T-helper 17 cell (primary cell): ENCODE data around the gene SLC25A26. TPM values are rescaled to one million over a fixed set of nuclear protein-coding genes. Genes with fewer than 3 reads are reported as not detected.

Experiments
- ATAC-seq: fragments of 150-1000 bp; cut with Tn5 transposase; 2 replicates; pipeline ENCODE4 v1.10.0; 2021; ENCODE audit warnings: mild to moderate bottlenecking, moderate library complexity
- DNase-seq, 3 donors: peaks; one replicate each; pipeline versions ENCODE4 v3.0.0 to v3.0.0-alpha.2; 2020 to 2021
- H3K9me3 ChIP-seq: one replicate; pipeline ENCODE4 v1.7.0; 2013; ENCODE audit warnings: low read length, mild to moderate bottlenecking; ENCODE audit not compliant: control insufficient read depth, poor library complexity, severe bottlenecking
- H3K27ac Mint-ChIP-seq: one replicate; pipeline ENCODE4 v1.8.0; 2022; ENCODE audit warnings: mild to moderate bottlenecking, moderate library complexity, mixed read lengths
- H3K27me3 Mint-ChIP-seq: one replicate; pipeline ENCODE4 v1.8.0; 2022; ENCODE audit warnings: mixed read lengths
- H3K36me3 Mint-ChIP-seq: one replicate; pipeline ENCODE4 v1.8.0; 2022; ENCODE audit warnings: low read depth, mixed read lengths
- H3K4me1 Mint-ChIP-seq: one replicate; pipeline ENCODE4 v1.8.0; 2022; ENCODE audit warnings: mild to moderate bottlenecking, mixed read lengths
- H3K4me3 Mint-ChIP-seq: one replicate; pipeline ENCODE4 v1.8.0; 2022; ENCODE audit warnings: mild to moderate bottlenecking, moderate library complexity, mixed read lengths
- total RNA-seq, 4 donors: library from RNA in 2 of 4; stranded (reverse) in 2 of 4; gene quantifications; one replicate each; pipeline ENCODE4 v1.2.3 and lab custom pipeline; 2022 to 2026

SLC25A26 gene, protein sequence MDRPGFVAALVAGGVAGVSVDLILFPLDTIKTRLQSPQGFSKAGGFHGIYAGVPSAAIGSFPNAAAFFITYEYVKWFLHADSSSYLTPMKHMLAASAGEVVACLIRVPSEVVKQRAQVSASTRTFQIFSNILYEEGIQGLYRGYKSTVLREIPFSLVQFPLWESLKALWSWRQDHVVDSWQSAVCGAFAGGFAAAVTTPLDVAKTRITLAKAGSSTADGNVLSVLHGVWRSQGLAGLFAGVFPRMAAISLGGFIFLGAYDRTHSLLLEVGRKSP
- total RNA-seq (10 to 100 TPM; 20.7 to 21.6 TPM), total RNA-seq (lab: John Stamatoyannopoulos, UW) (30.7 to 36.6 reads per million in 2 donors)

- peaks cover 5% of the 10 kb centered on the region for H3K36me3 Mint-ChIP-seq
- ATAC-seq: peak; percentile 99
- peak within 1 kb of the TSS; percentile 97 for H3K4me3 Mint-ChIP-seq
- peak within 1 kb of the TSS; percentile 94 for H3K27ac Mint-ChIP-seq
- H3K27me3 Mint-ChIP-seq: no peaks in the 10 kb centered on the region
- peak; percentile 92 to 96 (median 95) for DNase-seq
- H3K9me3 ChIP-seq: no peaks in the 10 kb centered on the region
- H3K4me1 Mint-ChIP-seq: peaks cover 33% of the 10 kb centered on the region
Observed at GRCh38 chr3:66220602-66221377, at the start of gene SLC25A26. SLC25A26 (plus strand) TSS chr3:66221001; CDS start chr3:66221095, 94 bp downstream.

DNA sequence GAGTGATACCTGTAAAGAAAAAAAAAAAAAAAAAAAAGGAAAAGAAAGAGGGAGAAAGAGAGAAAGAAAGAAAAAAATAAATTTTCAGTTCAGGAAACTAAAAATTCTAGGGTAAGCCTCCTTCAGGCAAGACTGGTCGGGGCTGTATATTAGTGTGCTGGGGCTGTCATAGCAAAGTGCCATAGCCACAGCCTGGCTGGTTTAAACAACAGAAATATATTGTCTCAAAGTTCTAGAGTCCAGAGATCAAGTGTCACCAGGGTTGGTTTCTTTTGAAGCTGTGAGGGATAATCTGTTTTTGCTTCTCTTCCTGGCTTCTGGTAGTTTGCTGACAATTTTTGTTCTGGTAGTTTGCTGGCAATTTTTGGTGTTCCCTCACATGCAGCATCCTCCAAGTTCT is 48.4 kb upstream of the SLC25A26 start:
- H3K4me1 Mint-ChIP-seq: no peaks in the 10 kb centered on the region
- H3K9me3 ChIP-seq: no peaks in the 10 kb centered on the region
- H3K27me3 Mint-ChIP-seq: peaks cover 29% of the 10 kb centered on the region
- DNase-seq (no peak), ATAC-seq (no peak)
- H3K27ac Mint-ChIP-seq: no peak overlapping the region
- no peaks in the 10 kb centered on the region for H3K36me3 Mint-ChIP-seq
- H3K4me3 Mint-ChIP-seq: no peak overlapping the region

GRCh38 chr3:66177026-66177425 is 43.8 kb upstream of the SLC25A26 start:
- Mint-ChIP-seq H3K27me3 (peaks cover 19% of the 10 kb centered on the region), H3K36me3 (no peaks in the 10 kb centered on the region), H3K4me3 (no peak overlapping the region), H3K4me1 (no peaks in the 10 kb centered on the region), H3K27ac (no peak overlapping the region)
- no peaks in the 10 kb centered on the region for H3K9me3 ChIP-seq
- no peak for DNase-seq
- no peak for ATAC-seq

DNA sequence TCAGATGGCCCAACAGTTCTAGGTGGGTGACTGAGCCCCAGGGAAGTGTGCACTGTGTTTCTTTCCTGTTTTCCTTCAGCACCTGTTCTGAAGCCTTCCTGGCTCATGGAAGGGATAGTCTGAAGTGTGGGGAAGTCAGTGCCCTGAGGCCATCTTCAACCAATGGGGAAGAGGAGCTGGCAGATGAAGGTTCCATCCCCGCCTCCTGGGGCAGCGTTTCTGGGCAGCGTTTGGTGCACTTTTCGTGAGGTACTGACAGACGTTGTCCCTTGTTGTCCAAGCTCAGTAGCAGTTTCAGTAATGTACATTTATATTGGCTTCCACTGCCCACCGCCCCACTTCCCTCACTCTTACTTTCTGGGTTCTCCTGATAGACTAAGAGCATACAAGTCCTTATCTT is 42.6 kb upstream of the SLC25A26 start:
- H3K36me3 Mint-ChIP-seq: no peaks in the 10 kb centered on the region
- peaks cover 14% of the 10 kb centered on the region for H3K27me3 Mint-ChIP-seq
- ATAC-seq: no peak
- no peak overlapping the region for H3K4me3 Mint-ChIP-seq
- H3K9me3 ChIP-seq: no peaks in the 10 kb centered on the region
- no peaks in the 10 kb centered on the region for H3K4me1 Mint-ChIP-seq
- no peak overlapping the region for H3K27ac Mint-ChIP-seq
- DNase-seq: no peak

GRCh38 chr3:66179793-66180192 is 41.0 kb upstream of the SLC25A26 start:
- Mint-ChIP-seq H3K36me3 (no peaks in the 10 kb centered on the region), H3K27ac (no peak overlapping the region), H3K4me1 (no peaks in the 10 kb centered on the region), H3K4me3 (no peak overlapping the region), H3K27me3 (peaks cover 9% of the 10 kb centered on the region)
- H3K9me3 ChIP-seq: no peaks in the 10 kb centered on the region
- DNase-seq: no peak
- no peak for ATAC-seq

- Mint-ChIP-seq H3K36me3 (no peaks in the 10 kb centered on the region), H3K4me3 (no peak overlapping the region), H3K27ac (no peak overlapping the region), H3K4me1 (peaks cover 2% of the 10 kb centered on the region), H3K27me3 (peaks cover 9% of the 10 kb centered on the region)
- no peak for DNase-seq
- no peak for ATAC-seq
- H3K9me3 ChIP-seq: no peaks in the 10 kb centered on the region
Observed at GRCh38 chr3:66181764-66182163, 39.0 kb upstream of the SLC25A26 start.

DNA sequence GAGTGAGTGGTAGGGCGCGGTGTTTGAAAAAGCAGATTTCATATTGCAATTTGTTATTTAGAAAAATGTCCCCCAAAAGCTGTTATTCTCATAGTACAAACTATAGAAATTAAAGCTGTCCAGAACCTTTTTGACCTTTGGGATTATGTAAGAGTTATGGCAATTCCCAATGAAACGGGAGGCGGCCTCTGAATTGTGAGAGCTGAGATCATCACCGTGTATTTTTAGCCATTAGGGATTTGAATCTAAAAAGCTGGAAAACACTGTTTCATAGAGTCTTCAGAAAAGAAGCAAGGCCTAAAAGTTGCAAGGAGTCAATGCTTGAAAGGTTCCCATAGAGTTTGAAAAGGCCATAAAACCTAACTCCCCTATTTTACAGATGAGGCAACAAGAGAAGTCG is 38.6 kb upstream of the SLC25A26 start:
- peaks cover 5% of the 10 kb centered on the region for H3K27me3 Mint-ChIP-seq
- no peaks in the 10 kb centered on the region for H3K9me3 ChIP-seq
- H3K4me1 Mint-ChIP-seq: peaks cover 2% of the 10 kb centered on the region
- ATAC-seq (no peak), DNase-seq (no peak)
- no peak overlapping the region for H3K4me3 Mint-ChIP-seq
- no peaks in the 10 kb centered on the region for H3K36me3 Mint-ChIP-seq
- no peak overlapping the region for H3K27ac Mint-ChIP-seq

DNA sequence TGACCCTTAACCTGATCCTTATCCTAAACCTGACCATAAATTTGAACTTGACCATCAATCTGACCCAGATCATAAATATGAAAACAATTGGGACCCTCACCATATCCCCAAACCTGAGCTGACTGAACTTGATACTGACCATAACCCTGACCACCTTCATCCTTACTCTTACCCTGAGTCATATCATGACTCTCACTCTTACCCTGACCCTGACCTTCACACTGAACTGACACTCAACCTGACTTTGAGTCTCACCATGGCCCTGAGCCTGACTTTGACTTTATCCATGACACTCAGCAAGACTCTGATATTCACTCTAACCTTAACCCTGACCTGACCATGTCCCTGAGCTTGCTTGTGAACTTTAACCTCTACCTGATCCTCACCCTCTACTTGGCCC is 34.3 kb upstream of the SLC25A26 start:
- no peak for ATAC-seq

GRCh38 chr3:66195347-66195783 is 25.4 kb upstream of the SLC25A26 start:
- no peak for DNase-seq
- H3K36me3 Mint-ChIP-seq: peaks cover 3% of the 10 kb centered on the region
- peaks cover 48% of the 10 kb centered on the region for H3K27me3 Mint-ChIP-seq
- no peaks in the 10 kb centered on the region for H3K4me1 Mint-ChIP-seq
- no peaks in the 10 kb centered on the region for H3K9me3 ChIP-seq
- no peak overlapping the region for H3K27ac Mint-ChIP-seq
- no peak overlapping the region for H3K4me3 Mint-ChIP-seq
- ATAC-seq: no peak

More for the DNA sequence above, 34.3 kb upstream of the SLC25A26 start:
- H3K27me3 Mint-ChIP-seq: no peaks in the 10 kb centered on the region
- H3K27ac Mint-ChIP-seq: no peak overlapping the region
- DNase-seq: no peak
- H3K4me3 Mint-ChIP-seq: no peak overlapping the region
- H3K36me3 Mint-ChIP-seq: peaks cover 5% of the 10 kb centered on the region
- H3K4me1 Mint-ChIP-seq: peaks cover 2% of the 10 kb centered on the region
- no peaks in the 10 kb centered on the region for H3K9me3 ChIP-seq

- Mint-ChIP-seq H3K4me1 (no peaks in the 10 kb centered on the region), H3K4me3 (no peak overlapping the region), H3K36me3 (peaks cover 3% of the 10 kb centered on the region), H3K27ac (no peak overlapping the region), H3K27me3 (peaks cover 51% of the 10 kb centered on the region)
- DNase-seq (no peak), ATAC-seq (no peak)
- no peaks in the 10 kb centered on the region for H3K9me3 ChIP-seq
Observed at GRCh38 chr3:66196633-66197032, 24.2 kb upstream of the SLC25A26 start.

- no peak for ATAC-seq
- H3K36me3 Mint-ChIP-seq: peaks cover 5% of the 10 kb centered on the region
Observed at GRCh38 chr3:66198437-66199088, 22.2 kb upstream of the SLC25A26 start.

DNA sequence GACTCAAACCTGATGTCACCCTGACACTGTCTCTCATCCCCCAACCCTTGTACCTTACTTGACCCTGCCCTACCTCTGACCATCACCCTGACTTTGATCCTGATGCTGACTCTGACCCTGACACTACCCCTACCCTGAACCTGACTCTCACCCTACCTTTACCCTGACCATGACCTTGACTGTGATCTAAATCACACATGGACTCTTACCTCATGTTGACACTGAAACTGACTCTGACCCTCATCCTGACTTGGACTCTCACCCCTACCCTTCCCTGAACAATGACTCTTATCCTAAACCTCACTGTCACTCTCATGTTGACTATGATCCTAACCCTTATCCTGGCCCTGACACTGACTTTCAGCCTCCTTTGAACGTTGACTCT is 21.7 kb upstream of the SLC25A26 start:
- Mint-ChIP-seq H3K27ac (no peak overlapping the region), H3K4me3 (no peak overlapping the region), H3K36me3 (peaks cover 5% of the 10 kb centered on the region), H3K27me3 (peaks cover 62% of the 10 kb centered on the region), H3K4me1 (no peaks in the 10 kb centered on the region)
- ATAC-seq (no peak), DNase-seq (no peak)
- no peaks in the 10 kb centered on the region for H3K9me3 ChIP-seq

More at GRCh38 chr3:66198437-66199088, 22.2 kb upstream of the SLC25A26 start:
- Mint-ChIP-seq H3K4me1 (no peaks in the 10 kb centered on the region), H3K4me3 (no peak overlapping the region), H3K27ac (no peak overlapping the region), H3K27me3 (peaks cover 58% of the 10 kb centered on the region)
- no peak for DNase-seq
- no peaks in the 10 kb centered on the region for H3K9me3 ChIP-seq

GRCh38 chr3:66200147-66200546 is 20.7 kb upstream of the SLC25A26 start:
- H3K27me3 Mint-ChIP-seq: peaks cover 52% of the 10 kb centered on the region
- ATAC-seq (no peak), DNase-seq (no peak)
- H3K36me3 Mint-ChIP-seq: peaks cover 5% of the 10 kb centered on the region
- no peak overlapping the region for H3K4me3 Mint-ChIP-seq
- no peak overlapping the region for H3K27ac Mint-ChIP-seq
- H3K4me1 Mint-ChIP-seq: no peaks in the 10 kb centered on the region
- no peaks in the 10 kb centered on the region for H3K9me3 ChIP-seq
